Small intestine (tissue), 7 donors: ENCODE measurements around the gene OCA2. TPM values are rescaled to one million over a fixed set of nuclear protein-coding genes. Genes with fewer than 3 reads are reported as not detected.

ENCODE experiments used
- DNase-seq, 2 donors: peaks; one replicate each; pipeline versions ENCODE4 v3.0.0 to v3.0.0-alpha.2; 2013
- FAIRE-seq: peaks from 2 replicates; lab custom pipeline; 2012; peaks lifted over from hg19 to GRCh38; lab: Jason Lieb, UNC
- H3K27ac ChIP-seq, 3 donors: one replicate each; pipeline ENCODE4 v1.5.1; 2013; ENCODE audit warnings: low read length in 2 of 3, mild to moderate bottlenecking in 2 of 3, control low read depth in 1 of 3, inconsistent platforms in 1 of 3, low read depth in 1 of 3, moderate library complexity in 1 of 3
- H3K27me3 ChIP-seq, 3 donors: one replicate each; pipeline ENCODE4 v1.6.1; 2013; ENCODE audit warnings: low read length in 3 of 3, inconsistent platforms in 1 of 3; ENCODE audit not compliant: control insufficient read depth in 3 of 3, insufficient read depth in 3 of 3
- H3K36me3 ChIP-seq, 3 donors: one replicate each; pipeline ENCODE4 v1.6.1; 2013; ENCODE audit warnings: low read length in 3 of 3, inconsistent platforms in 1 of 3, low read depth in 1 of 3, mild to moderate bottlenecking in 1 of 3, moderate library complexity in 1 of 3; ENCODE audit not compliant: control insufficient read depth in 3 of 3, insufficient read depth in 2 of 3
- H3K4me1 ChIP-seq, 3 donors: one replicate each; pipeline ENCODE4 v1.6.1; 2013; ENCODE audit warnings: low read length in 2 of 3, inconsistent platforms in 1 of 3, low read depth in 1 of 3, mild to moderate bottlenecking in 1 of 3, moderate library complexity in 1 of 3; ENCODE audit not compliant: control insufficient read depth in 3 of 3, insufficient read depth in 2 of 3
- H3K4me3 ChIP-seq, 3 donors: one replicate each; pipeline ENCODE4 v1.5.1; 2013; ENCODE audit warnings: low read length in 3 of 3, control low read depth in 1 of 3, inconsistent platforms in 1 of 3, low read depth in 1 of 3, mild to moderate bottlenecking in 1 of 3, moderate library complexity in 1 of 3
- H3K9me3 ChIP-seq, 2 donors: one replicate each; pipeline ENCODE4 v1.6.1; 2013; ENCODE audit warnings: low read depth in 1 of 2, low read length in 1 of 2; ENCODE audit not compliant: control insufficient read depth in 2 of 2, insufficient read depth in 1 of 2
- WGBS, 3 donors: extraction: QIAGEN DNeasy Blood & Tissue Kit; methylation state at CpG; one replicate each; pipeline ENCODE4 v1.1.7; 2013; 5-methylcytosine and 5-hydroxymethylcytosine counted together
- polyA plus RNA-seq, 4 donors: library from polyadenylated mRNA; stranded (reverse) in 3 of 4; unstranded in 1 of 4; fragments of 200-250 nt in 3 of 4; fragments of 120-200 nt in 1 of 4; gene quantifications; one replicate each; pipeline versions ENCODE4 v1.2.1 to v1.2.3, GENCODE V29; 2013
- donor health status: healthy with polysubstance abuse.
- donor health status: control.
- donor health status: control.
- donor health status: Bipolar disorder and iron deficiency.
- donor health status: healthy.

The OCA2 gene
- polyA plus RNA-seq, 4 donors = 0.07 to 5.9 TPM; not detected in 2

- Histone ChIP-seq H3K4me3 (no peak overlapping the region), H3K27me3 (no peaks in the 10 kb centered on the region), H3K36me3 (no peaks in the 10 kb centered on the region), H3K9me3 (peaks cover 0 to 1% of the 10 kb centered on the region in 2 donors), H3K4me1 (no peaks in the 10 kb centered on the region), H3K27ac (no peak overlapping the region)
- DNase-seq (no peak), FAIRE-seq (no peak)
- 87 to 89% (median 87%) methylated on average over 16 of the region's 16 CpGs for WGBS, 3 donors
Measured at GRCh38 chr15:27871078-27871901, 227.8 kb downstream of the OCA2 start.

- Histone ChIP-seq H3K27ac (no peak overlapping the region), H3K4me3 (no peak overlapping the region), H3K36me3 (no peaks in the 10 kb centered on the region), H3K4me1 (no peaks in the 10 kb centered on the region), H3K27me3 (no peaks in the 10 kb centered on the region), H3K9me3 (peaks cover 0 to 1% of the 10 kb centered on the region in 2 donors)
- 77 to 88% (median 82%) methylated on average over 6 of the region's 6 CpGs for WGBS, 3 donors
- FAIRE-seq (no peak), DNase-seq (no peak)
Measured at GRCh38 chr15:27870320-27870719, 228.8 kb downstream of the OCA2 start.

GRCh38 chr15:27869697-27870281 lies 229.3 kb downstream of the OCA2 start:
- H3K4me3 ChIP-seq = no peak overlapping the region

GRCh38 chr15:27868828-27869404 lies 230.2 kb downstream of the OCA2 start:
- FAIRE-seq (no peak), DNase-seq (no peak)
- H3K9me3 ChIP-seq = peaks cover 0 to 1% of the 10 kb centered on the region in 2 donors
- no peak overlapping the region for H3K4me3 ChIP-seq
- 78 to 85% (median 81%) methylated on average over 9 to 10 of the region's 10 CpGs for WGBS, 3 donors
- no peaks in the 10 kb centered on the region for H3K27me3 ChIP-seq
- H3K4me1 ChIP-seq = no peaks in the 10 kb centered on the region
- H3K36me3 ChIP-seq = no peaks in the 10 kb centered on the region
- no peak overlapping the region for H3K27ac ChIP-seq

More at GRCh38 chr15:27869697-27870281, 229.3 kb downstream of the OCA2 start:
- H3K9me3 ChIP-seq = peaks cover 0 to 1% of the 10 kb centered on the region in 2 donors
- no peak for FAIRE-seq
- DNase-seq = no peak
- no peak overlapping the region for H3K27ac ChIP-seq
- no peaks in the 10 kb centered on the region for H3K36me3 ChIP-seq
- WGBS, 3 donors = 84 to 94% (median 90%) methylated on average over 16 to 17 of the region's 17 CpGs
- no peaks in the 10 kb centered on the region for H3K27me3 ChIP-seq
- no peaks in the 10 kb centered on the region for H3K4me1 ChIP-seq

GRCh38 chr15:27867861-27868260 lies 231.3 kb downstream of the OCA2 start:
- no peak for FAIRE-seq
- Histone ChIP-seq H3K27ac (no peak overlapping the region), H3K4me3 (no peak overlapping the region), H3K27me3 (no peaks in the 10 kb centered on the region), H3K36me3 (no peaks in the 10 kb centered on the region), H3K4me1 (no peaks in the 10 kb centered on the region), H3K9me3 (peaks cover 0 to 1% of the 10 kb centered on the region in 2 donors)
- DNase-seq = no peak
- 75 to 90% (median 78%) methylated on average over 7 of the region's 7 CpGs for WGBS, 3 donors

- peaks cover 0 to 1% of the 10 kb centered on the region in 2 donors for H3K9me3 ChIP-seq
- H3K4me1 ChIP-seq = no peaks in the 10 kb centered on the region
- H3K36me3 ChIP-seq = no peaks in the 10 kb centered on the region
- H3K27ac ChIP-seq = no peak overlapping the region
- FAIRE-seq (no peak), DNase-seq (no peak)
- H3K4me3 ChIP-seq = no peak overlapping the region
- H3K27me3 ChIP-seq = no peaks in the 10 kb centered on the region
- 78 to 82% (median 81%) methylated on average over 10 of the region's 10 CpGs for WGBS, 3 donors
Measured at GRCh38 chr15:27866505-27867165, 232.5 kb downstream of the OCA2 start.

GRCh38 chr15:27865926-27866325 lies 233.2 kb downstream of the OCA2 start:
- no peaks in the 10 kb centered on the region for H3K4me1 ChIP-seq
- H3K36me3 ChIP-seq = no peaks in the 10 kb centered on the region
- FAIRE-seq = no peak
- no peak overlapping the region for H3K4me3 ChIP-seq
- no peak for DNase-seq
- WGBS, 3 donors = 51 to 65% (median 59%) methylated on average over 3 of the region's 3 CpGs
- H3K9me3 ChIP-seq = no peaks in the 10 kb centered on the region
- no peak overlapping the region for H3K27ac ChIP-seq
- H3K27me3 ChIP-seq = no peaks in the 10 kb centered on the region

- 74 to 86% (median 81%) methylated on average over 12 of the region's 12 CpGs for WGBS, 3 donors
- H3K36me3 ChIP-seq = no peaks in the 10 kb centered on the region
- H3K9me3 ChIP-seq = no peaks in the 10 kb centered on the region
- H3K4me3 ChIP-seq = no peak overlapping the region
- H3K4me1 ChIP-seq = no peaks in the 10 kb centered on the region
- no peak for FAIRE-seq
- no peak for DNase-seq
- no peaks in the 10 kb centered on the region for H3K27me3 ChIP-seq
- no peak overlapping the region for H3K27ac ChIP-seq
Measured at GRCh38 chr15:27865323-27865922, 233.7 kb downstream of the OCA2 start.
